GM18499 (cell line): ENCODE data around the gene CENPO.
"Not testable (repeated sequence)": the region's sequence is repeated elsewhere in the genome, so short reads cannot be mapped to it uniquely, and the experiment has no call there.

Experiments
- ATAC-seq: cut with Tn5 transposase; IDR thresholded peaks from one replicate; pipeline ENCODE4 v1.9.1; 2021; ENCODE audit warnings: moderate number of reproducible peaks; ENCODE audit not compliant: insufficient read depth, unreplicated experiment

The CENPO gene

GRCh38 chr2:24822049-24822706 is 29.0 kb downstream of the CENPO start:
- ATAC-seq: no peak

GRCh38 chr2:24824071-24824588 is 30.9 kb downstream of the CENPO start:
- ATAC-seq: no peak

GRCh38 chr2:24824966-24825882 is 32.0 kb downstream of the CENPO start:
- no peak for ATAC-seq

- ATAC-seq: no peak
Observed at GRCh38 chr2:24825883-24826772, 32.9 kb downstream of the CENPO start.

GRCh38 chr2:24826773-24827145 is 33.5 kb downstream of the CENPO start:
- no peak for ATAC-seq

- ATAC-seq: no peak
Observed at GRCh38 chr2:24827321-24828237, 34.4 kb downstream of the CENPO start.

- no peak for ATAC-seq
Observed at GRCh38 chr2:24828238-24828996, 35.2 kb downstream of the CENPO start.

- ATAC-seq: no peak
Observed at GRCh38 chr2:24830351-24830750, 37.1 kb downstream of the CENPO start.

GRCh38 chr2:24830786-24831185 is 37.6 kb downstream of the CENPO start:
- ATAC-seq: no peak

GRCh38 chr2:24831221-24832072 is 38.2 kb downstream of the CENPO start:
- ATAC-seq: no peak

GRCh38 chr2:24832073-24832461 is 38.8 kb downstream of the CENPO start:
- ATAC-seq: no peak

- ATAC-seq: no peak
Observed at GRCh38 chr2:24832521-24832920, 39.3 kb downstream of the CENPO start.

GRCh38 chr2:24832931-24833701 is 39.9 kb downstream of the CENPO start:
- ATAC-seq: no peak

GRCh38 chr2:24833821-24834732 is 40.9 kb downstream of the CENPO start:
- no peak for ATAC-seq

GRCh38 chr2:24834733-24835395 is 41.6 kb downstream of the CENPO start:
- ATAC-seq: no peak

- not testable (repeated sequence) for ATAC-seq
Observed at GRCh38 chr2:24835411-24835810, 42.2 kb downstream of the CENPO start.
